ENCODE measurements around the gene XAF1. TPM values are rescaled to one million over a fixed set of nuclear protein-coding genes. Genes with fewer than 3 reads are reported as not detected.
"Not testable (repeated sequence)": the region's sequence is repeated elsewhere in the genome, so short reads cannot be mapped to it uniquely, and the experiment has no call there.

Gene XAF1
- total RNA-seq, 1 experiment from 2014 or later, result 28.1 TPM

- DNase-seq (ENCODE audit: low read depth), result peak; percentile 91
These were observed 2.8 kb upstream of the XAF1 start for GRCh38 chr17:6753006-6753445.

GRCh38 chr17:6753546-6753945, 2.3 kb upstream of the XAF1 start:
- no peak for DNase-seq (ENCODE audit: low read depth)

GRCh38 chr17:6755281-6755680, 565 bp upstream of the XAF1 start:
- DNase-seq (ENCODE audit: low read depth), result peak; percentile 7

- no peak for DNase-seq (ENCODE audit: low read depth)
These were observed 682 bp downstream of the XAF1 start for GRCh38 chr17:6756425-6757031.

GRCh38 chr17:6757747-6758146, 1.9 kb downstream of the XAF1 start:
- DNase-seq (ENCODE audit: low read depth), result no peak

GRCh38 chr17:6761779-6762178, 5.9 kb downstream of the XAF1 start:
- no peak for DNase-seq (ENCODE audit: low read depth)

GRCh38 chr17:6768447-6768846, 12.6 kb downstream of the XAF1 start:
- DNase-seq (ENCODE audit: low read depth), result no peak

- DNase-seq (ENCODE audit: low read depth), result no peak
These were observed 16.2 kb downstream of the XAF1 start for GRCh38 chr17:6772016-6772415.

GRCh38 chr17:6774906-6775305, 19.1 kb downstream of the XAF1 start:
- DNase-seq (ENCODE audit: low read depth), result not testable (repeated sequence)

GRCh38 chr17:6775871-6776405, 20.1 kb downstream of the XAF1 start, which contains the start of gene FBXO39:
Gene FBXO39 (plus strand): TSS chr17:6776215. CDS start chr17:6779869, 3,654 bp downstream.
- no peak for DNase-seq (ENCODE audit: low read depth)

- DNase-seq (ENCODE audit: low read depth), result no peak
These were observed 23.6 kb downstream of the XAF1 start for GRCh38 chr17:6779411-6779810.

- DNase-seq (ENCODE audit: low read depth), result no peak
These were observed 24.2 kb downstream of the XAF1 start for GRCh38 chr17:6780001-6780400.

- no peak for DNase-seq (ENCODE audit: low read depth)
These were observed 25.0 kb downstream of the XAF1 start for GRCh38 chr17:6780886-6781285.

- no peak for DNase-seq (ENCODE audit: low read depth)
These were observed 26.4 kb downstream of the XAF1 start for GRCh38 chr17:6782244-6782643.

- peak; percentile 64 for DNase-seq (ENCODE audit: low read depth)
These were observed 30.8 kb downstream of the XAF1 start for GRCh38 chr17:6786618-6787017.

GRCh38 chr17:6787081-6787693, 31.3 kb downstream of the XAF1 start:
- no peak for DNase-seq (ENCODE audit: low read depth)

- no peak for DNase-seq (ENCODE audit: low read depth)
These were observed 33.3 kb downstream of the XAF1 start for GRCh38 chr17:6789146-6789545.

GRCh38 chr17:6793748-6794493, 38.1 kb downstream of the XAF1 start:
- no peak for DNase-seq (ENCODE audit: low read depth)

GRCh38 chr17:6796017-6796886, 40.4 kb downstream of the XAF1 start:
- no peak for DNase-seq (ENCODE audit: low read depth)

GRCh38 chr17:6796887-6797490, 41.1 kb downstream of the XAF1 start:
- peak; percentile 59 for DNase-seq (ENCODE audit: low read depth)

- DNase-seq (ENCODE audit: low read depth), result no peak
These were observed 42.0 kb downstream of the XAF1 start for GRCh38 chr17:6797718-6798351.
